CD4-positive, CD25-positive, alpha-beta regulatory T cell (primary cell): ENCODE results near the gene MAEL. TPM values are rescaled to one million over a fixed set of nuclear protein-coding genes. Genes with fewer than 3 reads are reported as not detected.

Experiments
- ATAC-seq, 2 donors: fragments of 150-1000 bp; cut with Tn5 transposase; one replicate each; pipeline ENCODE4 v1.10.0; 2021; ENCODE audit warnings: low read depth in 2 of 2, moderate number of reproducible peaks in 2 of 2, moderate library complexity in 1 of 2
- DNase-seq, 3 donors: peaks; one replicate each; pipeline versions ENCODE4 v3.0.0 to v3.0.0-alpha.2; 2012 to 2022; ENCODE audit warnings: mixed read lengths in 1 of 3
- H3K27ac ChIP-seq: one replicate; pipeline ENCODE4 v1.7.0; 2013; ENCODE audit warnings: mild to moderate bottlenecking, low read length; ENCODE audit not compliant: insufficient read depth, poor library complexity, severe bottlenecking
- H3K27me3 ChIP-seq: one replicate; pipeline ENCODE4 v1.7.0; 2013; ENCODE audit warnings: low read length; ENCODE audit not compliant: control insufficient read depth, insufficient read depth
- H3K36me3 ChIP-seq: one replicate; pipeline ENCODE4 v1.7.0; 2013; ENCODE audit warnings: mild to moderate bottlenecking, low read length, moderate library complexity; ENCODE audit not compliant: control insufficient read depth, insufficient read depth
- H3K4me1 ChIP-seq: 2 replicates; pipeline ENCODE4 v1.7.0; 2013; ENCODE audit warnings: mild to moderate bottlenecking, low read length; ENCODE audit not compliant: insufficient read depth, control insufficient read depth, poor library complexity, severe bottlenecking
- H3K4me3 ChIP-seq: one replicate; pipeline ENCODE4 v1.7.0; 2013; ENCODE audit warnings: low read depth, mild to moderate bottlenecking, low read length, moderate library complexity
- H3K9me3 ChIP-seq, 2 experiments: 1 replicate in 1 of 2; 2 replicates in 1 of 2; pipeline ENCODE4 v1.7.0; 2013; ENCODE audit warnings: low read length in 2 of 2, mild to moderate bottlenecking in 1 of 2, moderate library complexity in 1 of 2; ENCODE audit not compliant: control insufficient read depth in 2 of 2
- H3K27ac Mint-ChIP-seq, 3 donors: one replicate each; pipeline ENCODE4 v1.8.0; 2020 to 2022; ENCODE audit warnings: mild to moderate bottlenecking in 3 of 3, mixed read lengths in 3 of 3, moderate library complexity in 2 of 3
- H3K27me3 Mint-ChIP-seq: one replicate; pipeline ENCODE4 v1.8.0; 2022; ENCODE audit warnings: mild to moderate bottlenecking, mixed read lengths
- H3K36me3 Mint-ChIP-seq: one replicate; pipeline ENCODE4 v1.8.0; 2020; ENCODE audit warnings: mixed read lengths
- H3K4me1 Mint-ChIP-seq, 4 donors: one replicate each; pipeline ENCODE4 v1.8.0; 2020 to 2022; ENCODE audit warnings: mixed read lengths in 4 of 4, mild to moderate bottlenecking in 1 of 4
- H3K4me3 Mint-ChIP-seq, 4 donors: one replicate each; pipeline ENCODE4 v1.8.0; 2020 to 2022; ENCODE audit warnings: mild to moderate bottlenecking in 4 of 4, mixed read lengths in 4 of 4, moderate library complexity in 3 of 4
- H3K9me3 Mint-ChIP-seq, 7 donors: one replicate each; pipeline ENCODE4 v1.8.0; 2020 to 2022; ENCODE audit warnings: mixed read lengths in 7 of 7, mild to moderate bottlenecking in 3 of 7, moderate library complexity in 2 of 7
- polyA plus RNA-seq, 4 donors: library from polyadenylated mRNA; unstranded; fragments of 300-500 nt; fragmentation: Illumina TruSeq; gene quantifications; one replicate each; pipeline ENCODE4 v1.2.3, GENCODE V29; 2021
- total RNA-seq: library from RNA; stranded (reverse); gene quantifications from one replicate; pipeline ENCODE4 v1.2.3, GENCODE V29; 2022

Gene MAEL
- total and polyA plus RNA-seq, 5 donors from 2014 or later, result 0.25 TPM; not detected in 4

GRCh38 chr1:166952002-166952746, 36.9 kb upstream of the MAEL start:
- Histone ChIP-seq H3K4me1 (no peaks in the 10 kb centered on the region), H3K4me3 (no peak overlapping the region), H3K27me3 (peaks cover 16% of the 10 kb centered on the region), H3K36me3 (no peaks in the 10 kb centered on the region), H3K27ac (no peak overlapping the region), H3K9me3 (no peaks in the 10 kb centered on the region)
- no peak overlapping the region for H3K4me3 Mint-ChIP-seq
- peaks cover 63% of the 10 kb centered on the region for H3K27me3 Mint-ChIP-seq
- DNase-seq, result no peak
- H3K4me1 Mint-ChIP-seq, result peaks cover 0 to 3% (median 0%) of the 10 kb centered on the region in 4 donors
- ATAC-seq, result no peak
- H3K9me3 Mint-ChIP-seq, result peaks cover 0 to 2% (median 0%) of the 10 kb centered on the region in 7 donors
- H3K36me3 Mint-ChIP-seq, result no peaks in the 10 kb centered on the region
- H3K27ac Mint-ChIP-seq, result no peak overlapping the region

DNA sequence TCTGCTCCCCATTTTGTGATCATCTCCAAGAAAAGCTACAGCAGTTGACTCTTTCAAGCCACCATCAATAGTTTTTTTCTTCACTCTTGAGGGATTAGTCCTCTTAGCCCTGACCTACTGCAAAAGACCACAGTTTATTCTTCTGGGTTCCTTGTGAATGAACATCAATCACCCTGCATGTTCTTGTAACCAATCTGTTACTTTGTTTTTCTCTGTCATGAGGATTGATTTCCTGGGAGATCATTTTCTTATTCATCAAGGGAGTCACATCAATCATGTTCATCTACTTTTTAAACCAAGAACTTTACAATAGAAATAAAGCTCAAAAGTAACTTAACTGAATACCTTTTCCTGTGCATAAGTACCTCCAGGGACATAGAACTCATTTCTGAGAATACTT, 35.6 kb upstream of the MAEL start:
- no peak overlapping the region for H3K27ac Mint-ChIP-seq
- H3K36me3 Mint-ChIP-seq, result no peaks in the 10 kb centered on the region
- DNase-seq (no peak), ATAC-seq (no peak)
- H3K27me3 Mint-ChIP-seq, result peaks cover 52% of the 10 kb centered on the region
- Histone ChIP-seq H3K4me1 (no peaks in the 10 kb centered on the region), H3K27me3 (peaks cover 10% of the 10 kb centered on the region), H3K4me3 (no peak overlapping the region), H3K9me3 (no peaks in the 10 kb centered on the region), H3K36me3 (no peaks in the 10 kb centered on the region), H3K27ac (no peak overlapping the region)
- no peak overlapping the region for H3K4me3 Mint-ChIP-seq
- H3K9me3 Mint-ChIP-seq, result peaks cover 0 to 2% (median 0%) of the 10 kb centered on the region in 7 donors
- no peaks in the 10 kb centered on the region for H3K4me1 Mint-ChIP-seq

DNA sequence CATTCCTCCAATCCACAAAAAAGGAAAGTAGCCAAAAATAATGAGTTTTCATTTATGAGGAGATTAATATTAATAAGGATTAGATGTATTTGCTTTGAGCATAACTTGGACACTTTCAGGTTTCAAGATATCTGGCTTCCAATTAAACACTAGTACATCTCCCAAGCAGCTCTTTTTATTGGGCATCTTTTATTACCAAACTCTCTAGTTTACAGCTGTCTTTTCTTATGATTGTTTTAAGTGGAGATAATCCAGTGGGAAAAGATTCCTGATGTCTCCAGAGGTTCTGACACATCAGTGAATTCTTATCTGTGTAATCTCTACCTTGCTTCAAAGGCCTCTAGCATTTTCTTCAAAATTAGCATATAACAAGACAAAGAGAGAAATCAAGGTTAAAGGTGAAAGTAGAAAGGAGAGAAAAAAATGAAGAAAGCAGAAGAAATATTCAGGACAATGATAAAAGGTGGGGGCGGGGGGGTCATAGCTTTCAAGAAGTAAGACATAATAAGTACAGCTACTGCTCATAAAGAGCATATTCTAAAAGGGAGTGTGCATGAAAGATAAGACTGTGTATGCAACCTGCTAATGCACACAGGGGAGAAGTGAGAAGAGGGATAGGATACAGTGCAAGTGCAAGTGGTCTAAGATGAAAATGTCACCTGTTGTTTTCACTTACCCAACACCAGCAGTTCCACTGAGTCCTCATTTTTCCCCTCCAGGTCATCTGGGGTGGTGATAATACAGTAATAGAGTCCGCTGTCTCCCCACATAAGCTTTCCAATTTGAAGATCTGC, 32.8 kb upstream of the MAEL start:
- H3K36me3 Mint-ChIP-seq, result no peaks in the 10 kb centered on the region
- Histone ChIP-seq H3K36me3 (no peaks in the 10 kb centered on the region), H3K27ac (no peak overlapping the region), H3K27me3 (peaks cover 6% of the 10 kb centered on the region), H3K4me1 (no peaks in the 10 kb centered on the region), H3K9me3 (no peaks in the 10 kb centered on the region), H3K4me3 (no peak overlapping the region)
- DNase-seq (no peak), ATAC-seq (no peak)
- H3K27ac Mint-ChIP-seq, result no peak overlapping the region
- H3K4me3 Mint-ChIP-seq, result no peak overlapping the region
- H3K4me1 Mint-ChIP-seq, result no peaks in the 10 kb centered on the region
- H3K27me3 Mint-ChIP-seq, result peaks cover 44% of the 10 kb centered on the region
- H3K9me3 Mint-ChIP-seq, result no peaks in the 10 kb centered on the region

- no peak for DNase-seq
- H3K9me3 ChIP-seq, result no peaks in the 10 kb centered on the region
- no peak overlapping the region for H3K4me3 ChIP-seq
- H3K36me3 ChIP-seq, result no peaks in the 10 kb centered on the region
- Mint-ChIP-seq H3K27ac (no peak overlapping the region), H3K36me3 (no peaks in the 10 kb centered on the region), H3K4me3 (no peak overlapping the region), H3K9me3 (no peaks in the 10 kb centered on the region), H3K27me3 (peaks cover 38% of the 10 kb centered on the region), H3K4me1 (no peaks in the 10 kb centered on the region)
- H3K4me1 ChIP-seq, result no peaks in the 10 kb centered on the region
- ATAC-seq, result no peak
- no peak overlapping the region for H3K27ac ChIP-seq
- peaks cover 10% of the 10 kb centered on the region for H3K27me3 ChIP-seq
These were observed 32.2 kb upstream of the MAEL start for GRCh38 chr1:166956872-166957271.

GRCh38 chr1:166960858-166961474, 28.1 kb upstream of the MAEL start:
- Histone ChIP-seq H3K4me1 (no peaks in the 10 kb centered on the region), H3K36me3 (no peaks in the 10 kb centered on the region), H3K27me3 (peaks cover 15% of the 10 kb centered on the region), H3K27ac (no peak overlapping the region), H3K4me3 (no peak overlapping the region), H3K9me3 (no peaks in the 10 kb centered on the region)
- Mint-ChIP-seq H3K36me3 (no peaks in the 10 kb centered on the region), H3K27ac (no peak overlapping the region), H3K27me3 (peaks cover 23% of the 10 kb centered on the region), H3K9me3 (no peaks in the 10 kb centered on the region), H3K4me3 (no peak overlapping the region), H3K4me1 (no peaks in the 10 kb centered on the region)
- no peak for ATAC-seq
- DNase-seq, result no peak

DNA sequence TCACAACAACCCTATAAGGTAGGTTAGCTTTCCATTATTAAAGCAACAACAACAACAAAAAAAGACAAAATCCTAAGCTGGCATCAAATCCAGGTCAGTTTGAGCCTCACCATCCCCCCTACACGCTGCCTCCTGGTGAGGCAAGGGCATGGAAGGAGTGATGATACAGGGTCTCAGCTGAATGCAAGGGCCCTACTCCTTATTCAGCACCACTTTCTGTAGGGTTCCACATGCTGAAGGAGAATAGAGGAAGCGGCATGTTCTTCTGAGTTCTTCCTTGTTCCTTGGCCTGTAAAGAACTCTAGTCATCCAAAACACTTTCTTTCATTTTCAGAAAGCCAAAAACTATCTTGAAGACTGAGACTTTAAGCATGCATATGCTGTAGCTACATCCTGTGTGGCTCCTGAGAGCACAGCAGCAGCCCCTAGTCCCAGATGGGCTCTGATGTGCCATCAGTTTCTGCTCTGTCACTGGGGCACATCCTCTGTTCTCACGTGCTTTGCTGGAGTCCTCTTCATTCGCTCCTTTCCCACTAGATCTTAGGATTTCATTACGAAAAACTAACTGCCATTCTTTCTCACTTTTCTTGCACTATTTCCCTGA, 19.9 kb upstream of the MAEL start:
- Mint-ChIP-seq H3K27me3 (peaks cover 51% of the 10 kb centered on the region), H3K4me3 (no peak overlapping the region), H3K27ac (no peak overlapping the region), H3K9me3 (peaks cover 0 to 2% (median 0%) of the 10 kb centered on the region in 7 donors), H3K4me1 (peaks cover 0 to 8% (median 4%) of the 10 kb centered on the region in 4 donors), H3K36me3 (no peaks in the 10 kb centered on the region)
- H3K27ac ChIP-seq, result no peak overlapping the region
- DNase-seq (peak in 1 of 3 donors; percentile 68), ATAC-seq (peak in 1 of 2 donors; percentile 28)
- H3K27me3 ChIP-seq, result peaks cover 38% of the 10 kb centered on the region
- H3K4me1 ChIP-seq, result no peaks in the 10 kb centered on the region
- H3K36me3 ChIP-seq, result no peaks in the 10 kb centered on the region
- H3K4me3 ChIP-seq, result no peak overlapping the region
- no peaks in the 10 kb centered on the region for H3K9me3 ChIP-seq

DNA sequence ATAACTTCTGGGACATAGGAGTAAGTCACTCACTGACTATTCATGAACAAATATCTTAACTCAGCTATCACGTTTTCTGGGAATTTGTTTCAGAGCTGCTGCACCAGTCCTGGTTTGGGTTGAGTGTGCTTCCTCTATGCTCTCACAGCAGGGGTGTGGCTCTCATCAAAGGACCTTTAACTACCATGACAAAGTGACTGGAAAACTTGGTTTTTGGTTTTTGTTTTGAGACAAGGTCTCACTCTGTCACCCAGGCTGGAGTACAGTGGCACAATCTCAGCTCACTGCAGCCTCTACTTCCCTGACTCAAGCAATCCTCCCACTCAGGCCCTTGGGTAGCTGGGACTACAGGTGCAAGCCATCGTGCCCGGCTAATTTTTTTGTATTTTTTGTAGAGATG, 17.8 kb upstream of the MAEL start:
- peaks cover 37% of the 10 kb centered on the region for H3K27me3 ChIP-seq
- Mint-ChIP-seq H3K4me3 (no peak overlapping the region), H3K27me3 (peaks cover 60% of the 10 kb centered on the region), H3K9me3 (peaks cover 0 to 2% (median 0%) of the 10 kb centered on the region in 7 donors), H3K4me1 (peaks cover 0 to 19% (median 9%) of the 10 kb centered on the region in 4 donors), H3K27ac (no peak overlapping the region), H3K36me3 (no peaks in the 10 kb centered on the region)
- H3K9me3 ChIP-seq, result no peaks in the 10 kb centered on the region
- ATAC-seq (no peak), DNase-seq (no peak)
- H3K27ac ChIP-seq, result no peak overlapping the region
- no peaks in the 10 kb centered on the region for H3K36me3 ChIP-seq
- H3K4me1 ChIP-seq, result peaks cover 12% of the 10 kb centered on the region
- no peak overlapping the region for H3K4me3 ChIP-seq
